Calu3 (cell line): ENCODE data around the gene CD44. TPM values are rescaled to one million over a fixed set of nuclear protein-coding genes. Genes with fewer than 3 reads are reported as not detected.

ENCODE experiments used
- BruUV-seq: library from RNA; stranded (reverse); fragments of 400-500 nt; replicated peaks from 2 replicates; lab custom pipeline; 2021; lab: Mats Ljungman, UMichigan
- CTCF ChIA-PET: fragments of 300-600 bp; sonication (Branson Sonifier 250); formaldehyde crosslinking; loops from one replicate; lab custom pipeline; 2022; ENCODE audit warnings: antibody characterized with exemption; lab: Charles Lee
- DNase-seq: peaks from one replicate; pipeline ENCODE4 v3.0.0; 2022
- H3K27ac Mint-ChIP-seq: one replicate; pipeline ENCODE4 v1.8.0; 2022; ENCODE audit warnings: mixed read lengths; ENCODE audit not compliant: unreplicated experiment
- H3K27me3 Mint-ChIP-seq: one replicate; pipeline ENCODE4 v1.8.0; 2022; ENCODE audit warnings: mixed read lengths; ENCODE audit not compliant: unreplicated experiment
- H3K36me3 Mint-ChIP-seq: one replicate; pipeline ENCODE4 v1.8.0; 2022; ENCODE audit warnings: mild to moderate bottlenecking, moderate library complexity, mixed read lengths; ENCODE audit not compliant: insufficient read depth, unreplicated experiment
- H3K4me1 Mint-ChIP-seq: one replicate; pipeline ENCODE4 v1.8.0; 2022; ENCODE audit warnings: mild to moderate bottlenecking, low read depth, mixed read lengths; ENCODE audit not compliant: unreplicated experiment
- H3K4me3 Mint-ChIP-seq: one replicate; pipeline ENCODE4 v1.8.0; 2022; ENCODE audit warnings: mild to moderate bottlenecking, low read depth, moderate library complexity, mixed read lengths; ENCODE audit not compliant: unreplicated experiment
- H3K9me3 Mint-ChIP-seq: one replicate; pipeline ENCODE4 v1.8.0; 2022; ENCODE audit warnings: low read depth, mixed read lengths; ENCODE audit not compliant: unreplicated experiment
- intact Hi-C: fragments of 100-400 bp; cut with micrococcal nuclease; formaldehyde crosslinking; loops from one replicate; pipeline ENCODE4 v1.10.0; 2022; ENCODE audit not compliant: unreplicated experiment
- total RNA-seq: library from RNA; stranded (reverse); gene quantifications from 2 replicates; pipeline ENCODE4 v1.2.3, GENCODE V29; 2022
- TF ChIP-seq, protein P1 (sequence below): fragments of 200-600 bp; IDR thresholded peaks from one replicate; pipeline ENCODE4 v1.8.0; 2022; ENCODE audit warnings: antibody characterized with exemption; ENCODE audit not compliant: unreplicated experiment

Gene CD44
- total RNA-seq, 1 experiment from 2014 or later, result 1,189 TPM

DNA sequence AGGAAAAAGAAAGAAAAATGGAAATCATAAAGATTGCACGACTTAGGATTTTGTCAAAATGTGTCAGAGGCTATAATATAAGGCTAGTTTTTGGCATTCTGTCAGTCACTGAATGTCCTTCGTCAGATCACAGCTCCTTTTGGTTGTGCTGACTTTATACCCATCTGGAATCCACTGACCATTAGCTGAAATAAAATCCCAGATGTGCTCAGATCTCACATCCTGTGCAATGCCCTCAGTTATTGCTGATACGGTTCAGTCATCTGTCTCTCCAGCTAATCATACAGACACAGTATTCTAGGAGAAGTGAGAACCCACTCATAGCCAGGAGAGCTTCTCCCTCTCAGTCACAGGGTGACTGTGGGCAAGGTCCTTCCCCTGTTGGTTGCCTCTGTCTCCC lies 11.5 kb downstream of the CD44 start:
- CTCF ChIA-PET, result no interaction called here
- H3K27me3 Mint-ChIP-seq, result no peaks in the 10 kb centered on the region
- BruUV-seq, result no TSS peak
- peaks cover 74% of the 10 kb centered on the region for H3K4me1 Mint-ChIP-seq
- peak overlapping the region; percentile 3 for H3K4me3 Mint-ChIP-seq
- intact Hi-C loops, result no loop called here
- H3K27ac Mint-ChIP-seq, result peak overlapping the region; percentile 53
- TF ChIP-seq, protein P1, sequence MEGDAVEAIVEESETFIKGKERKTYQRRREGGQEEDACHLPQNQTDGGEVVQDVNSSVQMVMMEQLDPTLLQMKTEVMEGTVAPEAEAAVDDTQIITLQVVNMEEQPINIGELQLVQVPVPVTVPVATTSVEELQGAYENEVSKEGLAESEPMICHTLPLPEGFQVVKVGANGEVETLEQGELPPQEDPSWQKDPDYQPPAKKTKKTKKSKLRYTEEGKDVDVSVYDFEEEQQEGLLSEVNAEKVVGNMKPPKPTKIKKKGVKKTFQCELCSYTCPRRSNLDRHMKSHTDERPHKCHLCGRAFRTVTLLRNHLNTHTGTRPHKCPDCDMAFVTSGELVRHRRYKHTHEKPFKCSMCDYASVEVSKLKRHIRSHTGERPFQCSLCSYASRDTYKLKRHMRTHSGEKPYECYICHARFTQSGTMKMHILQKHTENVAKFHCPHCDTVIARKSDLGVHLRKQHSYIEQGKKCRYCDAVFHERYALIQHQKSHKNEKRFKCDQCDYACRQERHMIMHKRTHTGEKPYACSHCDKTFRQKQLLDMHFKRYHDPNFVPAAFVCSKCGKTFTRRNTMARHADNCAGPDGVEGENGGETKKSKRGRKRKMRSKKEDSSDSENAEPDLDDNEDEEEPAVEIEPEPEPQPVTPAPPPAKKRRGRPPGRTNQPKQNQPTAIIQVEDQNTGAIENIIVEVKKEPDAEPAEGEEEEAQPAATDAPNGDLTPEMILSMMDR, result no peak
- no peak for DNase-seq
- peaks cover 2% of the 10 kb centered on the region for H3K9me3 Mint-ChIP-seq
- H3K36me3 Mint-ChIP-seq, result peaks cover 61% of the 10 kb centered on the region

DNA sequence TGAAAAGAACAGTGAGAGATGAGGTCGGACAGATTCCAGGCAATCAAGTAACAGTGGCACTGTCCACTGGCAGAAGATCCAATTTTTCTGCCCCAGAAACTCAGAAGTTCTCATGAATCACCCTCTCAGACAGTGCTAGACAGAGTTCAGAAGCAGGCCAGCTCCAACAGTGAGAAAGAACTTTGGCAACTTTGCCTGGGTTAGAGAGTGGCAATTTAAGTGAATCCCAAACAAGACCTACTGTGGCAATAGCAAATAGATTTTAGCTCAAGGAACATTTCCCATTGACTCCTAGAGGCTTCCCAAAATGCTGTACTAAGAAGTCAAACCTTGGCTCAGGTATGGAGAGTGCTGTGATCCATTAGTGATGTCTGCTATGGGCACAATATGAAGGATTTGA lies 12.3 kb downstream of the CD44 start:
- Mint-ChIP-seq H3K36me3 (peaks cover 53% of the 10 kb centered on the region), H3K4me3 (peak overlapping the region; percentile 3), H3K27me3 (no peaks in the 10 kb centered on the region), H3K9me3 (peaks cover 2% of the 10 kb centered on the region), H3K4me1 (peaks cover 66% of the 10 kb centered on the region), H3K27ac (peak overlapping the region; percentile 53)
- no TSS peak for BruUV-seq
- CTCF ChIA-PET, result no interaction called here
- TF ChIP-seq, protein P1, result no peak
- no peak for DNase-seq
- intact Hi-C loops, result no loop called here

DNA sequence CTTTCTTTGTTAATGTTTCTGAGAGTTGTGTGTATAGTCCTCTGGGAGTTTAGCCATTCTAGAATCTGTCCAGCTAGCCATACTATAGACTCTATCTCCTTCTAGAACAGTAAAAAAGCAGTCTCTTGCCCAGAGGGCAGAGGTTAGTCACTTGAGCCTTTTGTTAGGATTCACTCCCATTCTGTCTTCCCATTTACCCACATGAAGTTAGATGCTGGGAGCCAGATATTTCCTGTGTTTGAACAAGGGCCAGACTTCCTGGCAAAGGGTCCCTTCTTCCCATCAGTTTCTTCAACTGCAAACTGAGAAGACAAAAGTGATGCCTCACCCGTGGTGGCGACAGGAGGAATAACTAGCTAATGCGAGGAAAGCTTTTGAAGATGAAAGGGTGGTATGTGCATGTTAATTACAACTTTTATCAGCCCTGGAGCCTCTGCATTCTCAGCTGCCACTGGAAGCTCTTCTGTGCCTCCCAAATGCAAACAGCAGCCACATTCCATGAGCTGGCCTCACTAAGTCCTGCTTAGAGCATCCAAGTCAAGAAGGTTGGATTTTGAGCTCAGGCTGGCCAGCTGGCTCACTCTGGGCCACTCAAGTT lies 12.8 kb downstream of the CD44 start:
- TF ChIP-seq, protein P1, result no peak
- no peak for DNase-seq
- no TSS peak for BruUV-seq
- Mint-ChIP-seq H3K9me3 (peaks cover 2% of the 10 kb centered on the region), H3K4me3 (no peak overlapping the region), H3K4me1 (peaks cover 62% of the 10 kb centered on the region), H3K27ac (peak overlapping the region; percentile 53), H3K36me3 (peaks cover 55% of the 10 kb centered on the region), H3K27me3 (no peaks in the 10 kb centered on the region)
- intact Hi-C loops, result no loop called here
- CTCF ChIA-PET, result interaction anchor here (0.5 kb wide), 1 partner anchor 21 kb away, joined by 3 read pairs; no protein-coding TSS in a partner anchor

DNA sequence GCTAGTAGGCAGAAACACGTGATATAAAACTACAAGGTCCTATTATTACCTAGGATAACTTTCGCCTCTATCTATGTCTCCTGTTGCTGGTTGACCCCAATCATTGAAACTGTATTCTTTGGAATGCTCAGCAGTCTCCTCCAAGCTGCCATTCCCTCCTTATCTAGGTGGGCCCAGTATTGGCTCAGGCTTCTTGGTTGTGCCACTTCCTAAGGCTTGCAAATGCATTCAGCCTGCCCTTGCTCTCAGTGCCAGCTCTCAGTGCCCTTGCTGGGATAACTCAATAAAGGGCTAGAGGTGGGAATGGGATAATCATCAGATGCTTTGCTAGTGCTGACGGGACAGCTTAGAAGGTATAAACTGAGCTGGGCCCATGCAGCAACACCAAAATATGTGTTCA lies 13.6 kb downstream of the CD44 start:
- Mint-ChIP-seq H3K9me3 (peaks cover 2% of the 10 kb centered on the region), H3K27me3 (no peaks in the 10 kb centered on the region), H3K36me3 (peaks cover 47% of the 10 kb centered on the region), H3K4me3 (no peak overlapping the region), H3K27ac (peak overlapping the region; percentile 27), H3K4me1 (peaks cover 67% of the 10 kb centered on the region)
- no peak for DNase-seq
- no TSS peak for BruUV-seq
- TF ChIP-seq, protein P1, result no peak
- CTCF ChIA-PET, result no interaction called here
- intact Hi-C loops, result no loop called here
